ENCODE data around the gene FNIP1.
"Not testable (repeated sequence)": the region's sequence is repeated elsewhere in the genome, so short reads cannot be mapped to it uniquely, and the experiment has no call there.

The FNIP1 gene

DNA sequence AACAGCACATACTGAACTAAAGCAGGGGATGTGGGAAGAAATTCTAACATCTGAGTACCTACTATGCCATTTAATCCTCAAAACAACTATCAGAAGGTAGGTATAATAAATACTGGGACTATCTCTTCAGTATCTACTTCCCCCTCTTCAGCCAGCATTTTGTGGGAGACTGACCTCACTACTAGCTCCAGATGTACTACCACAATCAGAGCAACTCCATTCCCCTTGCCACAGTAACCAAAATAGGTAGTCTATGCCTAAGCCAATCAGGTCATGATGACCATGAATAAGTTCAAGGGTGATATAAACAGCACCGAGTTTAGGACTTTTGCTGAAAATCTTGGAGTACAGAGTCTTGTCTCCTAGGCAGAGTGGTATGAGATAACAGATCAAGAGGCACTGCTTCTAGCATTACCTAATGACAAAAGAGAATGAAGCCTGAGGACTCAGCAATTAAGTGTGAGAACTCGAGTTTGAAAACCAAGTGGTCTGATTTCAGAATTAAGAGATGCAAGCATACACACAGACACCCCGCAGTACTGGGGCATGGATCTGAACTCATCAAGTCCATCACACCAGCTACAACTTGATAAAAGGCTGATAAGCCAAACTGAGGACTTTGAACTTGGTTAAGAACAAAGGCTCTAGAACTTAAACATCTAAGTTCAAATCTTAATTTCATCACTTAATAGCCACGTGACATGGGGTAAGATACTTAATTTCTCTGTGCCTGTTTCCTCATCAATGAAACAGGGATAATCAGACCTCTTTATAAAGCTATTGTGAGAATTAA lies 9.7 kb downstream of the FNIP1 start:
- no peak for DNase-seq

DNA sequence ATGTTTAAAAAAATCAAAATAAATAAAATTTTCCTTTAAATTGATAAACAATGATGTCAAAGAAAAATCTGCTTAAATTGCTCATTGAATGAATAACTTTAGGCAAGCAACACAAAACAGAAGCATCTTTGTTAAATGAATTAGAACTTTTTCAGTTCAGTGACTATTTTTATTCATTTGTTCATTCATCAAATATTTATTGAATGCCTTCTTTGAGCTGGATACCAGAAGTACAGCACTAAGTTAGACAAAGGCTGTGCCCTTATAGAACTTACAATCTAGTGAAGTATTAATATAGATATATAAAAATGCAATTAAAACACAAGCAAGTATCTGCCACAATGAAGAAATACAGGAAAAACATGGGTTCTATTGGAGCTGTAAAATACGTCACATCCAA lies 10.8 kb downstream of the FNIP1 start:
- no peak for DNase-seq

DNA sequence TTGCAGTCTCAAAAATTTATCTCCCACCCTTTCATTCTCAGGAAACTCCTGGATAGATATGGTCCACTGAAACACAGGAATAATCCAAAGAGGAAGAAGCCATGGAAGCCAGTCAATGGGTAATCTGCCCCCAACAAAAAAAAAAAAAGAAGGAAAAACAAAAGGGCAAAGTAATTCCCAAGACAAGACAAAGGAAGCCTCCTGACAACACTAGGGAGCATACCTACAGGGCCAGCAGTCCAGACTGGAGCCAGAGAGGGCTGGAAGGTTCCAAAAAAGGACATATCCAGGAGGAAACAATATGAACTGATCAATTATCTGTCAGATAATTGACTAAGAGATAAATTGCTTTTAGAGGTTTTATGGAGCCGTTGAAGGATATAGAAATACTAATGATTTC lies 12.9 kb downstream of the FNIP1 start:
- DNase-seq, result no peak

DNA sequence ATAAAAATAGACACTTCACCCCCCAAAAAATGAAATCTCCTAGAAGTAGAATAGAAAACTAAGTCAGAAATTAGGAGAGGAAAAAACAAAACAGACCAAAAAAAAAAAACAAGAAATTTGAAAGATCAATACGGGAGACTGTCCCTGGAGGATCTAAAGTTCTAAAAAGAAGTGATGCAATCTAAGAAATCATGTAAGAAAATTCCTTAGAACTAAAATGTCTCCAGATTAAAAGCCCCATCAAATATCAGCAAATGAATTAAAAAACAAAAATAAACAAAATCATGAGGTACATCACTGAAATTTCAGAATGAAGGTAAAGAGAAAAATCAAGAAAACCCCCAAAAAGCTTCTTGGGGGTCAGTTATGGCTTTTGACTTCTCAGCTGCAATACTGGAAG lies 13.5 kb downstream of the FNIP1 start:
- DNase-seq, result no peak

DNA sequence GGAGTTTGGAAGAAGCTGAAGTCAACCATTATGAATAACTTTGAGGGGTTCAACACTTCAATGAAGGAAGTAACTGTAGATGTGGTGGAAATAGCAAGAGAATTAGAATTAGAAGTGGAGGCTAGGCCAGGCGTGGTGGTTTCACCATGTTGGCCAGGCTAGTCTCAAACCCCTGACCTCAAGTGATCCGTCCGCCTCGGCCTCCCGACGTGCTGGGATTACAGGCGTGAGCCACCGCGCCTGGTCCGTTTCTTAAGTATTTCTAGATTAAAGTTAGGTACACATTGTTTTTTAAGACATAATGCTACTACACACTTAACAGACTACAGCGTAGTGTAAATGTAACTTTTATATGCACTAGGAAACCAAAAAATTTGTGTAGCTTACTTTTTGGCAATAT lies 14.1 kb downstream of the FNIP1 start:
- no peak for DNase-seq

DNA sequence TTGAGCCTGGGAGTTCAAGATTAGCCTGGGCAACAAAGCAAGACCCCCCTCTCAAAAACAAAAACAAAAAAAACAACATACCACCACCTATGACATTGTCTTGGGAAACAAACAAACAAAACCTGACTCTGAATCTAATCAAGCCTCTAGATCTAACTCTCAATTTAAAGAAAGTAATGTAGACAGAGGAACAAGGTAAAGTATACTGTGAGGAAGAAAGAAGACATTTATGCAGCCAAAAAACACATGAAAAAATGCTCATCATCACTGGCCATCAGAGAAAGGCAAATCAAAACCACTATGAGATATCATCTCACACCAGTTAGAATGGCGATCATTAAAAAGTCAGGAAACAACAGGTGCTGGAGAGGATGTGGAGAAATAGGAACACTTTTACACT lies 18.7 kb downstream of the FNIP1 start:
- DNase-seq, result not testable (repeated sequence)

DNA sequence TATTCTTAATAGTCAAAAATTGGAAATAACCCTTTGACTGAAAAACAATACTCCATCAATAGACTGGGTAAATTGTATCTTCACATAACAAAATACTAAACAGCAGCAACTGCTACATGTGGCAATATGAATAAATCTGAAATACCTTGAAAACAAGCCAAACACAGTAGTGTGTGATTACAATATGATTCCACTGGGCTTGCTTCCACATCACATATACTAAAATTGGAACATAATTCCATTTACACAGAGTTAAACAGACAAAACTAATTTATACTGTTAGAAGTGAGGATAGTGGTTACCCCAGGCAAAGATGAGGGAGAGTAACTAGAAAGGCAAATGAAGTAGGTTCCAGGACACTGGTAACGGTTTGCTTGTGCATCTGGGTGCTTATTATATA lies 20.4 kb downstream of the FNIP1 start:
- DNase-seq, result no peak

DNA sequence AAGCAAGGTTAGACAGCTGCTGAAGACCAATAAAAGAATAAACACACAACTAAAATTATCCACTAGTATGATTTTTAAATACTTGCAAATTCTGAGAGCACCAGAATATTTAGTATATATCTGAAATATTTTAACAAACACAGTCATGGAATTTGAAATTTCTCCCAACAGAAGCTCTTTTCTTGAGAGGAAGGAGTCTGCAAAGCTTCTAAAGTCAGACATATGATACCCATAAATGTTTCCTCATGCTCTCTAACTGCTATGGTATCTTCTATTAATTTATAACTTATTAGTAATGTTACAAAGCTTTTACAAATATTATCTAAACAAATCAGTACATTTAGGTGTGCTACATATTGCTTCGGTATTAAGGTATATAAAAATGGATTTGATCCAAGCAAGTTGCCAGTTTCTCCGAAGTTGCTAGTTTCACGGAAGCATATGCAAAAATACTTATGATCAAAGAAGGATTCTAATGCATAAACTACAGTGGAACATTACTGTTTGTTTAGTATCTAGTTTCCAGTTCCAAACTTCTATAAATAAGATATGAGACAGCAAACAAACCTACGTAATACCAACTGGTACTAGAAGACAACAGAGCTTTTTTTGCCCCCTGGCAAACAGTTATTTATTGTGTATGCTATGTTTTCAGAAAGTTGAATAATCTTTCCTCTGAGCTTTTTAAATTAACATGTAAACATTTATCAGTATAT lies 22.0 kb downstream of the FNIP1 start:
- DNase-seq, result no peak

DNA sequence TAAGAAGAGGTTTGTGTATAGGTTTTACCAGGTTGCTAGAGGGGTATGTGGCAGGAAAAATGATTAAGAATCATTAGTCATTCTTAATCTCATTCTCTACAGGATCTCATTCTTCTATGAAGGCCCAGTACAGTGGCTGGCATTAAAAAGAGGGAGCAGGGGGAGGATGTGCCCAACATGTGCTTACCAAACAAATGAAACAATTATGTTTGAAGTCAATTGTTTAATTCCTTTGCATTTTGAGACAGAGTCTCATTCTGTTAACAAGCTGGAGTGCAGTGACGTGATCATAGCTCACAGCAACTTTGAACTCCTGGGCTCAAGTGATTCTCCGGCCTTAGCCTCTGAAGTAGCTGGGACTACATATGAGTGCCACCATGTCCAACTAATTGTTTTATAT lies 23.0 kb downstream of the FNIP1 start:
- no peak for DNase-seq

DNA sequence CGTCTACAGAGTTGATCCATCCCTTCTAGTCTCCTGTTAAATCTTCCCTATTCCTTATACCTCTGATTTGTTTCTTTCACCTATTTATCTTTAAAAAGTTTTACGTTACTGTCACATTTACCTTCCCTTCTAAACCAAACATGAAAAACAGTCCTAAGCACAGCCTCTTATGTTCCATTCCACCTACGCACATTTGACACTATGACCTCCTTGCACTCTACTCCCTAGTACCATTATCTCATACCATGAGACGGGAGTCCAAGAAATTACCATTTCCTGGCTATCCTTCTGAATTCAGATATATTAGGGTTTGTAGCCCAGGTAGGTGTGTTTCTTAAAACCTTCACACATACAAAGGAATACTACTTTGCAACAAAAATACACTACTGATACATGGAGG lies 25.1 kb downstream of the FNIP1 start:
- no peak for DNase-seq

DNA sequence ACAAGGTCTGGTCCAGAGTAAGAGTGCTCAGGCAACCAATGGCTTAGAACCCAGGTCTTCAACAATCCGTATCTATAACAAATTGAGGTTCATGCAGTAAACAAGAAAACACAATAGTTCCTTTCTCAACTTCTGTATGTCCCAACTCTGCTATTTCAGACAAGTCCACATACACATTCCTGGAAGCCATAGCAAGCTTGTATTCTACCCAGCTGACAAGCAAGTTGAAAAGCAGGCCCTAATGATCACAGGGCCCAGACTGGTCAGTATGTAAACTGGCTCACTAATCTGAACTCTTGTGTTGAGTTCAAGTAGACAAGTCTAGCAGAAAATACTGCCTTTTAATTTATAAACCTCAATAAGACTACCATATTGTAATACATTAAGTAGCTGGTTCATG lies 26.9 kb downstream of the FNIP1 start:
- no peak for DNase-seq

DNA sequence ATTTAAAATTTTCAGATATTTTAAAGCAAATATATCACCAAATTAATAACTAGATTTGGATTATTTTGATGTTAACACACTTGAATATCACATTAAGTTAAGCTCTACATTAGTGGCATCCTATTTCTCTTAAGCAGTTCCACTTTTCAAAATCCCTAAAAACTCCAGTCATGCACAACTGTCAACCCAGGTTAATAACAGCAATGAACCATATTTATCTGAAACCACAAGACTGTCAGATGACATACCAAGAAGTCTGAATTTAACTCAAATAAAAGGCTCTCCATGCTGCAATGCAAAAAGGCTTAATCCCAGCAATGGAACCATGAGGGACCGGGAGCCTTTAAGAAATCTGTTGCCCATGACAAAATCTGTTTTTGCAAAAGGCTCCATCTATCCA lies 27.5 kb downstream of the FNIP1 start:
- DNase-seq, result no peak

DNA sequence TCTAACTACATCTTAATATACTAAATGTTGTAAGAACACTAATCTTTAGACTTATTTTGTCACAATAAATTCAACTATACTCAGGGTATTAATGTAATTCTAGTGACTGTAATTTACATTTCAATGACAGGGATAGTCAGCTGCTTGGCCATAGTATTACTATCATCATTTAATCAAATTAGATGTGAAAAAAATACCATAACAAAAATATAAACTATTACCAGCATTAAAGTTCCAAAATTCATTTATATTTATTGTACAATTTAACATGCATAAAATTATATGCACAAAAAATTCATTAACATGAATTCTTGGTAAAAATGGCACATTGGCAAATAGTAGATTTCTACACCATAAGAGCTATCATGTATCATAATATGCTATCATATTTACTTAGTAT lies 28.9 kb downstream of the FNIP1 start:
- no peak for DNase-seq

DNA sequence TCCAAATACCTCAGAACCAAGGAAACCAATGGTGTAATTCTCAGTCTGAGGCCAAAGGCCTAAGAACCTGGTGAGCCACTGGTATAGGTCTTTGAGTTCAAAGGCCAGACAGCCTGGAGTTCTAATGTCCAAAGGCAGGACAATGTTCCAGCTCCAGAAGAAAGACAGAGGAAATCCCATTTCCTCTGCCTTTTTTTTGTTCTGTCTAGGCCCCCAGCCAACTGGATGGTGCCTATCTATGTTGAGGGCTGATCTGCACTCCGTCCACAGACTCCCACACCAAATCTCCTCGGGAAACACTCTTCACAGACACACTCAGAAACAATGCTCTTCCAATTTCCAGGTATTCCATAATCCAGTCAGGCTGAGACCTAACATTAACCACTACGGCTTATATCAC lies 30.1 kb downstream of the FNIP1 start:
- DNase-seq, result no peak

DNA sequence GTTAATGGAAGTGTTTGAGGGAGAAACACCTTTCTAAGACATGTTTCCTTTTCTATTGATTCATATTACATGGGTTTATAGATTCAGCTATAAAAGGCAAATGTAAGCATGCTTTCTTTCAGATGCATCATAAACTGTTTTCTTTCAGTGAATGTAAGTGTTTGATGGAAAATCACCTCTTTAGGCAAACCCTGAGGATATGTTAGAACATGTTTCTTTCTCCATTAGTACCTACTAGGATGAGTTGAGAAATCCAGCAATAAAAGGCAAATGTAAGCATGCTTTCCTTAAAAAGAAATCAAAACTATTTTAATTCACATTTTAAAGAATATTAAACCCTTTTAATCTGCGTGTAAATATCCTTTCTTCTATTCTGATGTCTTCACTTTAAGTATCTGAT lies 31.6 kb downstream of the FNIP1 start:
- no peak for DNase-seq

DNA sequence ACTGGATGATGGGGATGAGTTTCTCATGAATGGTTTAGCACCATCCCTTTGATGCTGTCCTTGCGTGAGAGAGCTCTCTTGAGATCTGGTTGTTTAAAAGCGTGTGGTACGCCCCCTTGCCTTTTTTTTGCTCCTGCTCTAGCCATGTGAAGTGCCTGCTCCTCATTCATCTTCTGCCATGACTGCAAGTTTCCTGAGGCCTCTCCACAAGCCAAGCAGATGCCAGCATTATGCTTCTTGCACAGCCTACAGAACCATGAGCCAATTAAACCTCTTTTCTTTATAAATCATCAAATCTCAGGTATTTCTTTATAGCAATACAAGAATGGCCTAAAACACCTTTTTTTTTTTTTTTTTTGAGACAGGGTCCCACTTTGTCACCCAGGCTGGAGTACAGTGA lies 32.8 kb downstream of the FNIP1 start:
- DNase-seq, result no peak

DNA sequence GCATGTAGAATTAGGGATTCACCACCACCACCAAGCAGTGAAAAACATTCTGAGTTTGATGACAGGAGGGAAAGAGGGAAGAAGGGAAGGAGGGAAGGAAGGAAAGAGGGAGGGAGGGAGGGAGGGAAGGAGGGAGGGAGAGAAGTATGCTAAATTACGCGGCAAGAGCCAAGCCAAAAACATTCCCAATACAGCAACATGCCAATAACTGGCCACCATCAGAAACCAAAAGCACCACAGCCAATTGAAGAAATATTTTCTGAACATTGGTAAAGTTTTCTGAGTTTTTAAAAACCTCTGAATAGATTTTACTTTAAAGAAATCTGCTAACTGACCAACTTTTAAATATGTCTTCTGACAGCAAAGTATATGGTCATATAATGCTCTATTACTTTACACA lies 36.0 kb downstream of the FNIP1 start:
- DNase-seq, result no peak

DNA sequence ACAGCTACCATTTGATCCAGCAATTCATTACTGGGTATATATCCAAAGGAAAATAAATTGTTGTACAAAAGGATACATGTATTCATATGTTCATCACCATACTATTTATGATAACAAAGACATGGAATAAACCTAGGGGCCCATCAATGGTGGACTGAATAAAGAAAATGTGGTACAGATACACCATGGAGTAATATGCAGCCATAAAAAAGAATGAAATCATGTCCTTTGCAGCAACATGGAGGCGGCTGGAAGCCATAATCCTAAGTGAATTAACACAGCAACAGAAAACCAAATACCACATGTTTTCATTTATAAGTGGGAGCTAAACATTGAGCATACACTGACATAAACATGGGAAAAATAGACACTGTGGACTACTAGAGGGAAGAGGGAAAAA lies 37.1 kb downstream of the FNIP1 start:
- no peak for DNase-seq

DNA sequence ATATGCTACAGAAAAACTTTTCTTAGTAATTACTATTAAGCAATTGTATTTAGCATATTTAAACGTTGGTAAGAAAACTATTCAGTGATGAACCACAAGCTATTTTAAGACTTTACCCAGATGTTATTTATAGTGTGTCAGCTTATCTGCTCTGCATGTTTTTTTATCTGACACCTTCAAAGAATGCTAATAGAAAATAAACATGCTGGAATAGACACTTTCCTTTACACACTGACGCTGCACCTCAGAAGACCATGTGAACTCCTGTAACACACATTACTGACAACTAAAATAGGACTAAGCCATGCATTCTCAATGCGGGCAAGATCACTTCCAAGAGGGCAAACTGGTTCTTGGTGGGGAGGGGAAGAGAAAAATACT lies 38.3 kb downstream of the FNIP1 start:
- no peak for DNase-seq

DNA sequence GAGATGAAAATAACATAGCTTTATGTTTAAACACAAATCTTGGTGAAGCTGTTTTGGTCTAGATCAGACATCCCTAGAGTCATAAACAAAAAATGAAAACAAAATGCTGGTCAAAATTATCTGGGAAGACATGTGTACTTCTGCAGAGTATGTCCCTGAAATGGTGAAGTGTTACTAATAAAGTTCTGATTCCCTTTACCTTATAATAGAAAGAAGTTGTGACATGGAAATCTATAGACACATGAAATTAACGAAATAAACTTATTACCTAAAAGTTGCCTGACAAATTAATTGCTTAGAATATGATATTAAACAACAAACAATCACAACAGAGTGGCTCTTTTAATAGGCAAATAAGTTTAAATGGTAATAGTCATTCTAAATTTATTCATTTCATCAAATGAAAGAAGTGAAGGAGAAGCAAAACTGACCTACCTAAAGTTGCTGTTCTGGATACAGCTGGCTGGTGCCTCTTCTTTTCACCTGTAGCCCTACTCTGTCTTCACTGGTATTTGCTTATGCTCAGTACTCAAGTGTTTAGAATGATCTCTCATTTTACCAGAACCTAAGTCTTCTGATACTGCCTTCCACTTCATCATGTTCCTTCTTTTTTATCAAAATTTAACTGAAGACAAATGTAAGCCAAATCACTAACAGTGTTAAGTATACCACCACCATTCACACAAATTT lies 38.8 kb downstream of the FNIP1 start:
- no peak for DNase-seq

DNA sequence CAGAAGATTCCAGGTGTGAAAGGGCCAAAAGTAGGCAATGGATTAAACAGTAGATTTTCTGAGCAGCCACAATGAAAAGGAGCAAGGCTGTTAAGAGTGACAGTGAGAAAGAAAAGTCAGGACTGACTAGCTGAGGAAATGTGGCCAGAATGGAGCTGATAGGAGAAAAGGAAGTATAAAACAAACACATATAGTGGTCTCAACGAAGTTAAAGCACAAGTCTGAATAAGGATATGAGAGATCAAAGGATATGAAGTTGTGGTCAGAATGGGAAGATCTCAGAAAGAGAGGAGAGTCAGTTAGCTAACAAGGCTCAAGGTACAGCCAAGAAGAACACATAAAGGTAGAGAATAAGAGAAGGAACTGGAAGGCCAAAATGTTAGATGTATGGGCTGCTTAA lies 39.9 kb downstream of the FNIP1 start:
- DNase-seq, result no peak

DNA sequence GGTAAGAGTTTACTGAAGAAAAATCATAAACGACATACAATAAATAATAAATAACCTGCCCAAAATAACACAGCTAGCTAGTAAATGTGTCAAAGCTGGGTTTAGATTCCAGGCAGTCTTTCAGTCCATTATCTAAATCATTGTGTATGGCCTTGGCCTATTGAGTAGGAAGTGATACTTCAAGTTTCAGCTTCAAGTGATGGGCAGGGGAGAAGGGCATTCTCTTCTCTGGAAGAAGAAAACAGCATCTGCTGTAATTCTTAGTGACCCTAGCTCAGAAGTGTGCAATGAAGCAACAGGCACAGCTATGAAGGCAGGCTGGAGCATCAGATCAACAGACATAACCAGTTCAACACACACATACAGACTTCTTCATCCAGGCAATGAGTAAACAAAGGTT lies 42.5 kb downstream of the FNIP1 start:
- no peak for DNase-seq

DNA sequence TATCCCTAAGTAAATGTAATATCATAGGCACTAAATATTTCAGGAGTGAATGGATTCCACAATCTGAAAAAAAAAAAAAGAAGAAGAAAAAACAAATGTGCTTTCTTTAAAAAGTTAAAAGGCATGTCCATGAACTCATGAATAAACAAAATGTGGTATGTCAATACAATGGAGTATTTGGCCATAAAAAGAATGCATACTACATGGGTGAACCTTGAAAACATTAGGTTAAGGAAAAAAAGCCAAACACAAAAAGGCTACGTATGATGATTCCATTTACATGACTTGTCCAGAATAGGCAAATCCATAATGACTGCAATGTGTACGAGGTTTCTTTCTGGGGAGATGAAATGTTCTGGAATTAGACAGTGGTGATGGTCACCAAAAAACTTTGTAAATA lies 45.3 kb downstream of the FNIP1 start:
- no peak for DNase-seq

DNA sequence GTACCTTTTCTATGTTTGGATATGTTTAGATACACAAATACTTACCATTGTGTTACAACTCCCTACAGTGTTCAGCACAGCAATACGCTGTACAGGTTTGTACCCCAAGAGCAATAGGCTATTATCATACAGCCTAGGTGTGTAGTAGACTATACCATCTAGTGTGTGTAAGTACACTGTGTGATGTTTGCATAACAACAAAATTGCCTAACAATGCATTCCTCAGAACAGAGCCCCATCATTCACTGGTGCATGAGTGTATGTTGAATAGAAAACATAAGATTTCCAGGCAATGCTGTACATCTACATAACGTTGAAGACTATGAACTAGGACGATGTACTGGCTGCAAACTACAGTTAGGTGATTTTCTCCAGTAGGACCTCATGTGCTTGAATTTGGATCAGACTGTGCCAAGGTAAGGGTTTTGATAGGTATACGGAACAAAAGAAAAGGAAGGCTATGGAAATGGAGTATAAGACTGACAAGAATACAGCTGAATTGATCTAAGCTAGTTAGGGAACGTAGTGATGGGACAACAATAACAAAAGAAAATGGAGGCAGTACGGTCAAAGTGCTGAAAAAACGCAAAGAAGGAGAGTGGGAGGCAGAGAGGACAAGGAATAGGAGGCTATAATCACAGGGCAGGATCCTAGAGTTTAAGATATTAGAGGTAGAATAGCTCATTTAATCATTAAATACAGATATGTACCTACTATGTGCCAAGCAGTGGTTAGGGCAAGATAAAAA lies 46.9 kb downstream of the FNIP1 start:
- DNase-seq, result no peak
